Diencephalon (tissue), 1 donor: ENCODE measurements around the gene OR1A2. TPM values are rescaled to one million over a fixed set of nuclear protein-coding genes. Genes with fewer than 3 reads are reported as not detected.

Experiments used
- total RNA-seq: library from RNA; depleted of rRNA; stranded (reverse); fragments of >200 nt; gene quantifications from one replicate; pipeline ENCODE4 v1.2.3, GENCODE V29; 2014

Gene OR1A2, protein sequence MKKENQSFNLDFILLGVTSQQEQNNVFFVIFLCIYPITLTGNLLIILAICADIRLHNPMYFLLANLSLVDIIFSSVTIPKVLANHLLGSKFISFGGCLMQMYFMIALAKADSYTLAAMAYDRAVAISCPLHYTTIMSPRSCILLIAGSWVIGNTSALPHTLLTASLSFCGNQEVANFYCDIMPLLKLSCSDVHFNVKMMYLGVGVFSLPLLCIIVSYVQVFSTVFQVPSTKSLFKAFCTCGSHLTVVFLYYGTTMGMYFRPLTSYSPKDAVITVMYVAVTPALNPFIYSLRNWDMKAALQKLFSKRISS
- not detected for total RNA-seq

DNA sequence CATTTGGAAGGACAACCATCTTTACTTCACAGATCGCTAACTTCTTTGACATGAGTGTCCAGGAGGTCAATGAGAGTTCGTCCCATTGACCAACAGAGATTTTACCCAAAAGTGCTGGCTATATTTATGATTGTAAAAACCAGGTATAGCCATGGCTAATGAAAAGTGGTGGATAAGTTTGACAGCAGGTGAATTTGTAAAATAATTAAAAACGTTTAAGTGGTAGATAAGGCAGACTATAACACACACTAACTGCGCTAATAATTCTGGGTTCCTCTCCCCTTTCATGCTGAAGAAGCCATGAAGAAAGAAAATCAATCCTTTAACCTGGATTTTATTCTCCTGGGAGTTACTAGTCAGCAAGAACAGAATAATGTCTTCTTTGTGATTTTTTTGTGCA, at the start of gene OR1A2:
OR1A2 (plus strand) TSS at position 301 of the 400 bp plus-strand sequence; CDS start at position 301, 0 bp downstream.

DNA sequence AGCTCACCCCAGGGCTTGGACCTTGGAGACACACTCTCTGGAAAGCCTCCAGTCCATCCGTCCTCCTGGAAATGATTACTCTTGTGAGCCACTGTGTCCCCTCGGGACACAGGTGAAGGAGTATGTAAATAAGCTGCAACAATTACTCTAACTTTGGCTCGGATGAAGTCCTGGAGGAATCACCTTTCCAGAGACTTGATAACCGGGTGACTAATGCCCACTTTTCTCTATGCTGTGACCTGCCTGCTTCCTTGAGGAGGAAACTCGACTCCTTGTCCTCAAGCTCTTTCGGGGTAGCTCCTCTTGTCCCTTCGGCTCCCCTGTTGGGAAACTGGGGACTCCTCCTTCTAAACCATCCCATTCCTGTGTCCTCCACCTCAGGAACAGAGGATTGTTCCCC, 10.0 kb downstream of the OR1A2 start, which contains the start of gene OR1A1:
OR1A1 (plus strand) TSS at position 301 of the 400 bp plus-strand sequence. CDS start 7,954 bp downstream, outside the sequence.

Other genes starting within 250 kb of the OR1A2 start
- not detected for gene OR1D5, start 133.9 kb upstream of the OR1A2 start, total RNA-seq
- not detected for gene OR1D2, start 93.1 kb upstream of the OR1A2 start, total RNA-seq
- gene OR1G1, start 70.0 kb upstream of the OR1A2 start, total RNA-seq = not detected
- gene OR1A1, start 10.1 kb downstream of the OR1A2 start, total RNA-seq = not detected
- gene OR3A1, start 100.8 kb downstream of the OR1A2 start, total RNA-seq = 0.69 TPM
- gene OR3A2, start 188.8 kb downstream of the OR1A2 start, total RNA-seq = 9.7 TPM
- gene OR1E1, start 200.9 kb downstream of the OR1A2 start, total RNA-seq = not detected
- gene OR3A3, start 213.9 kb downstream of the OR1A2 start, total RNA-seq = not detected
- not detected for gene OR1E2, start 236.3 kb downstream of the OR1A2 start, total RNA-seq